Measurements from ENCODE around the gene RASA3. TPM values are rescaled to one million over a fixed set of nuclear protein-coding genes. Genes with fewer than 3 reads are reported as not detected.

RASA3 gene
- total and polyA plus RNA-seq, 2 of the 8 experiments (the other 6 are each of a cell fraction or from before 2014, with no cell fraction given) = 7.5 to 21.9 TPM

GRCh38 chr13:114080739-114081561 is 51.5 kb downstream of the RASA3 start (continued):
- TF ChIP-seq, protein P1, sequence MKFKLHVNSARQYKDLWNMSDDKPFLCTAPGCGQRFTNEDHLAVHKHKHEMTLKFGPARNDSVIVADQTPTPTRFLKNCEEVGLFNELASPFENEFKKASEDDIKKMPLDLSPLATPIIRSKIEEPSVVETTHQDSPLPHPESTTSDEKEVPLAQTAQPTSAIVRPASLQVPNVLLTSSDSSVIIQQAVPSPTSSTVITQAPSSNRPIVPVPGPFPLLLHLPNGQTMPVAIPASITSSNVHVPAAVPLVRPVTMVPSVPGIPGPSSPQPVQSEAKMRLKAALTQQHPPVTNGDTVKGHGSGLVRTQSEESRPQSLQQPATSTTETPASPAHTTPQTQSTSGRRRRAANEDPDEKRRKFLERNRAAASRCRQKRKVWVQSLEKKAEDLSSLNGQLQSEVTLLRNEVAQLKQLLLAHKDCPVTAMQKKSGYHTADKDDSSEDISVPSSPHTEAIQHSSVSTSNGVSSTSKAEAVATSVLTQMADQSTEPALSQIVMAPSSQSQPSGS (IDR thresholded peaks at IDR 0.05; ENCODE audit: low read length) = no peak
- no peak for TF ChIP-seq SIX5 (IDR thresholded peaks at IDR 0.05; ENCODE audit: low read depth, low read length)
- TF ChIP-seq JUN (IDR thresholded peaks at IDR 0.05; ENCODE audit: low read depth, low read length) = no peak
- no peak for TF ChIP-seq POU5F1 (IDR thresholded peaks at IDR 0.05; ENCODE audit: low read depth, low read length)
- no peak for TF ChIP-seq POLR2AphosphoS5 (IDR thresholded peaks at IDR 0.05; ENCODE audit: low read depth, low read length)
- no peak for TF ChIP-seq CTBP2 (IDR thresholded peaks at IDR 0.05; ENCODE audit: borderline replicate concordance, insufficient read depth, insufficient read length, low read length)
